Measurements from ENCODE around the gene MBTPS1. TPM values are rescaled to one million over a fixed set of nuclear protein-coding genes. Genes with fewer than 3 reads are reported as not detected.
"Not testable (repeated sequence)": the region's sequence is repeated elsewhere in the genome, so short reads cannot be mapped to it uniquely, and the experiment has no call there.

MBTPS1 gene
- total RNA-seq, 4 donors from 2014 or later: 126 to 185 (median 166) TPM

DNA sequence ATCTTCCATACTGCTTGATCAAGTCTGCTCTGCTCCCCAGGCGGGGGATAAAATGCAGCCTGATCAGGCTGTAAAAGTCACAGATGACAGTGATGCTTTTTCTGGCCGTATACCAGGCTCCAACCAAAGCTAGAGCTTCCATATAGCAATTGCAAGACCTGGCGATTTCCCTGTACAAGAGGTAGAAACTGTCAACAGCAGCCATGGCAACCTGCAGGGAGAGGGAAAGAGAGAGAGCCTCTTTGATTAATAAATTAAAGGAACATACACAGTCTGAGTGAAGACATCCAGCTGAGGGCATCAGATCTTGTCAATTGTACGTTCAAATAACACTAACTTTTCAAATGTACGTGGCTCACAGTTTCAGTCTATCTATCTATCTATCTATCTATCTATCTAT is 14.4 kb upstream of the MBTPS1 start:
- intact Hi-C loops (cut with DNase I): no loop called here

DNA sequence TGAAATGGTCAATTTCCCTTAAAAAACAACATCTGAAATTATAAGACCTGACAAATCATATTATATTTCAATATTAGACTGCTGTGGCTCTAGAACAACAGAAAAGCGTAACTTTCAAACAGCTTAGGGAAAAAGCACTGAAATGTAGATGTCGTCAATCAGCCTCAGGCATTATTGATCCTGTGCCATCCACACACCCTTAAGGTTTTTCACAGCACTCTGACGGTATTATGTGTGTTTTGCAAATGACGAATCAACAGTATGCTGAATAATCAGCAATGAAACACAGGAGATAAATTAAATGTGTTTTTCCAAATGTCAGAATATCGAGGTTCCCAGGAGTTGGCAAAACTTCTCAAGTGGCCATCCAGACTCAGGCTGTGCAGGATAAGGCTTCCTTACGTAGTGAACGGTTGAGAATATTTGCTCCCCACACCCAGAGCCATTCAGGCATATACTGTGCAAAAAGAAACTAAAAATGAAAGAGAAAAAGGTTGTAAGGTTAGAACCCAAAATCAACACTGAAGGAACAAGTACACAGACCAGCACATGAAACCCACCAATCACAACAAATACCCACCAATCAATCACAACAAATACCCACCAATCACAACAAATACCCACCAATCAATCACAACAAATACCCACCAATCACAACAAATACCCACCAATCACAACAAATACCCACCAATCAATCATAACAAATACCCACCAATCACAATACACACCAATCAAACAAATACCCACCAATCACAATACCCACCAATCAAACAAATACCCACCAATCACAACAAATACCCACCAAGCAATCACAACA is 7.7 kb upstream of the MBTPS1 start:
- 77 to 80% methylated on average over 7 of the region's 7 CpGs for WGBS, 2 donors
- no peaks in the 10 kb centered on the region for H3K27me3 ChIP-seq
- peaks cover 0 to 4% of the 10 kb centered on the region in 2 donors for H3K4me1 ChIP-seq
- H3K4me3 ChIP-seq (replicated peaks in 1 of 3): no peak overlapping the region
- H3K36me3 ChIP-seq: peaks cover 21 to 22% of the 10 kb centered on the region in 2 donors
- intact Hi-C loops (cut with DNase I): no loop called here
- no peak for DNase-seq
- TF ChIP-seq POLR2A (IDR thresholded peaks at IDR 0.05) (no peak), CTCF (IDR thresholded peaks at IDR 0.05) (no peak)
- peak overlapping the region in 1 of 3 donors; percentile 39 for H3K27ac ChIP-seq
- H3K9me3 ChIP-seq: no peaks in the 10 kb centered on the region

More for the DNA sequence above, 14.4 kb upstream of the MBTPS1 start:
- WGBS, 2 donors: 86 to 90% methylated on average over 5 of the region's 5 CpGs
- Histone ChIP-seq H3K4me1 (peaks cover 34 to 39% of the 10 kb centered on the region in 2 donors), H3K36me3 (peaks cover 16 to 20% of the 10 kb centered on the region in 2 donors), H3K9me3 (no peaks in the 10 kb centered on the region), H3K27me3 (no peaks in the 10 kb centered on the region), H3K4me3 (replicated peaks in 1 of 3) (no peak overlapping the region), H3K27ac (no peak overlapping the region)
- TF ChIP-seq POLR2A (IDR thresholded peaks at IDR 0.05) (no peak), CTCF (IDR thresholded peaks at IDR 0.05) (no peak)
- DNase-seq: no peak

- no peak overlapping the region for H3K27ac ChIP-seq
- DNase-seq: no peak
- WGBS, 2 donors: 82 to 92% methylated on average over 9 to 10 of the region's 10 CpGs
Measured at GRCh38 chr16:84121007-84121406, 4.3 kb upstream of the MBTPS1 start.

GRCh38 chr16:84120023-84120422 is 3.3 kb upstream of the MBTPS1 start:
- WGBS, 2 donors: 80 to 94% methylated on average over 3 to 5 of the region's 5 CpGs
- Histone ChIP-seq H3K27ac (no peak overlapping the region), H3K4me3 (replicated peaks in 1 of 3) (no peak overlapping the region), H3K36me3 (peaks cover 10 to 11% of the 10 kb centered on the region in 2 donors), H3K27me3 (no peaks in the 10 kb centered on the region), H3K9me3 (no peaks in the 10 kb centered on the region), H3K4me1 (peaks cover 12 to 24% of the 10 kb centered on the region in 2 donors)
- DNase-seq: no peak
- TF ChIP-seq POLR2A (IDR thresholded peaks at IDR 0.05) (no peak), CTCF (IDR thresholded peaks at IDR 0.05) (no peak)
- intact Hi-C loops (cut with DNase I): no loop called here

More at GRCh38 chr16:84121007-84121406, 4.3 kb upstream of the MBTPS1 start:
- peaks cover 7 to 17% of the 10 kb centered on the region in 2 donors for H3K4me1 ChIP-seq
- no peaks in the 10 kb centered on the region for H3K9me3 ChIP-seq
- intact Hi-C loops (cut with DNase I): no loop called here
- H3K36me3 ChIP-seq: peaks cover 10 to 11% of the 10 kb centered on the region in 2 donors
- no peaks in the 10 kb centered on the region for H3K27me3 ChIP-seq
- TF ChIP-seq POLR2A (IDR thresholded peaks at IDR 0.05): no peak
- TF ChIP-seq CTCF (IDR thresholded peaks at IDR 0.05): no peak
- no peak overlapping the region for H3K4me3 ChIP-seq (replicated peaks in 1 of 3)

DNA sequence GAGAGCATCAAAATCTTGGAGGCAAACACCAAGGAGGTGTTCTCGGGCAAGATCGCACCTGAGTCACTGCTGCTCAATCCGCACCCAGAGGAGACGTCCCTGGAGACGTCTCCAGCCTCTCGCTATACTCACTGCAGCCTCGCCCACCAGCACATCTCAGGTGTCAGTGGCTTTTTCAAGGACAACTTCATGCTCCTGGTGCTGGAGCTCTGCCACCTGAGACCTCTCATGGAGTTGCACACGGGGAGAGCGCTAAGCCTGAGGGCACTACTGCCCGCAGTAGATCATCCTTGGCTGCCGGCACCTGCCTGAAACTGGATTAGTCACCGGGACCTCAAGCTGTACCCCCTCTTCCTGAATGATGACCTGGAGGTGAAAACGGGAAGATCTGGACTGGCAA is 2.6 kb upstream of the MBTPS1 start:
- whole genome bisulfite sequencing, 2 donors: 50 to 61% methylated on average over 7 to 13 of the region's 13 CpGs
- no peak overlapping the region for H3K27ac ChIP-seq
- no peaks in the 10 kb centered on the region for H3K9me3 ChIP-seq
- H3K4me3 ChIP-seq (replicated peaks in 1 of 3): no peak overlapping the region
- no peak for TF ChIP-seq CTCF (IDR thresholded peaks at IDR 0.05)
- TF ChIP-seq POLR2A (IDR thresholded peaks at IDR 0.05): no peak
- DNase-seq: peak; percentile 66
- H3K4me1 ChIP-seq: peaks cover 17 to 26% of the 10 kb centered on the region in 2 donors
- H3K36me3 ChIP-seq: peaks cover 10 to 11% of the 10 kb centered on the region in 2 donors
- H3K27me3 ChIP-seq: no peaks in the 10 kb centered on the region
- intact Hi-C loops (cut with DNase I): no loop called here

GRCh38 chr16:84118315-84118714 is 1.6 kb upstream of the MBTPS1 start:
- H3K27ac ChIP-seq; H3K9me3 ChIP-seq; H3K36me3 ChIP-seq; H3K4me3 ChIP-seq (replicated peaks in 1 of 3); intact Hi-C loops (cut with DNase I); H3K27me3 ChIP-seq; DNase-seq: not testable (repeated sequence)
- WGBS, 2 donors: 89 to 92% methylated on average over 5 of the region's 5 CpGs
- peaks cover 17 to 24% of the 10 kb centered on the region in 2 donors for H3K4me1 ChIP-seq

Data from thyroid gland (tissue), 4 donors.